ENCODE data around the gene SMTNL2. TPM values are rescaled to one million over a fixed set of nuclear protein-coding genes. Genes with fewer than 3 reads are reported as not detected.

The SMTNL2 gene
- total RNA-seq, 4 donors from 2014 or later: 3.0 to 7.2 (median 4.7) TPM

- Histone ChIP-seq H3K27me3 (no peaks in the 10 kb centered on the region), H3K36me3 (no peaks in the 10 kb centered on the region), H3K4me3 (no peak overlapping the region), H3K9me3 (no peaks in the 10 kb centered on the region), H3K4me1 (peaks cover 14 to 22% (median 18%) of the 10 kb centered on the region in 4 donors), H3K27ac (replicated peaks in 1 of 4) (no peak overlapping the region)
- WGBS: 58% methylated on average over 5 of the region's 17 CpGs
- DNase-seq (ENCODE audit: extremely low spot score): no peak
- TF ChIP-seq EP300 (IDR thresholded peaks at IDR 0.05): no peak
- no peak for TF ChIP-seq POLR2AphosphoS5 (IDR thresholded peaks at IDR 0.05)
- TF ChIP-seq POLR2A (IDR thresholded peaks at IDR 0.05; ENCODE audit: low read depth): no peak
- TF ChIP-seq, protein P1, sequence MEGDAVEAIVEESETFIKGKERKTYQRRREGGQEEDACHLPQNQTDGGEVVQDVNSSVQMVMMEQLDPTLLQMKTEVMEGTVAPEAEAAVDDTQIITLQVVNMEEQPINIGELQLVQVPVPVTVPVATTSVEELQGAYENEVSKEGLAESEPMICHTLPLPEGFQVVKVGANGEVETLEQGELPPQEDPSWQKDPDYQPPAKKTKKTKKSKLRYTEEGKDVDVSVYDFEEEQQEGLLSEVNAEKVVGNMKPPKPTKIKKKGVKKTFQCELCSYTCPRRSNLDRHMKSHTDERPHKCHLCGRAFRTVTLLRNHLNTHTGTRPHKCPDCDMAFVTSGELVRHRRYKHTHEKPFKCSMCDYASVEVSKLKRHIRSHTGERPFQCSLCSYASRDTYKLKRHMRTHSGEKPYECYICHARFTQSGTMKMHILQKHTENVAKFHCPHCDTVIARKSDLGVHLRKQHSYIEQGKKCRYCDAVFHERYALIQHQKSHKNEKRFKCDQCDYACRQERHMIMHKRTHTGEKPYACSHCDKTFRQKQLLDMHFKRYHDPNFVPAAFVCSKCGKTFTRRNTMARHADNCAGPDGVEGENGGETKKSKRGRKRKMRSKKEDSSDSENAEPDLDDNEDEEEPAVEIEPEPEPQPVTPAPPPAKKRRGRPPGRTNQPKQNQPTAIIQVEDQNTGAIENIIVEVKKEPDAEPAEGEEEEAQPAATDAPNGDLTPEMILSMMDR (IDR thresholded peaks at IDR 0.05): no peak
- intact Hi-C loops (cut with DNase I): loop anchor here (10.0 kb wide), 1 partner anchor 134 kb away; no protein-coding TSS in a partner anchor
Observed at GRCh38 chr17:4559139-4559791, 25.1 kb upstream of the SMTNL2 start.

GRCh38 chr17:4559966-4560365 is 24.4 kb upstream of the SMTNL2 start:
- intact Hi-C loops (cut with DNase I): loop anchor here (10.0 kb wide), 1 partner anchor 135 kb away; no protein-coding TSS in a partner anchor

GRCh38 chr17:4560421-4560820 is 23.9 kb upstream of the SMTNL2 start, which contains the start of gene GGT6:
Gene GGT6 (minus strand): TSS chr17:4560577. CDS start chr17:4560521, 56 bp downstream.
- no peaks in the 10 kb centered on the region for H3K36me3 ChIP-seq
- no peak within 1 kb of the TSS for H3K27ac ChIP-seq (replicated peaks in 1 of 4)
- TF ChIP-seq POLR2AphosphoS5 (IDR thresholded peaks at IDR 0.05) (no peak), POLR2A (IDR thresholded peaks at IDR 0.05; ENCODE audit: low read depth) (no peak), EP300 (IDR thresholded peaks at IDR 0.05) (no peak)
- TF ChIP-seq, protein P1 (IDR thresholded peaks at IDR 0.05): no peak
- H3K4me1 ChIP-seq: peaks cover 9 to 17% (median 14%) of the 10 kb centered on the region in 4 donors
- no peak within 1 kb of the TSS for H3K4me3 ChIP-seq
- WGBS: 100% methylated on average over 1 of the region's 12 CpGs
- no peaks in the 10 kb centered on the region for H3K27me3 ChIP-seq
- no peaks in the 10 kb centered on the region for H3K9me3 ChIP-seq
- no peak for DNase-seq (ENCODE audit: extremely low spot score)
- intact Hi-C loops (cut with DNase I): no loop called here

More at GRCh38 chr17:4559966-4560365, 24.4 kb upstream of the SMTNL2 start:
- Histone ChIP-seq H3K27ac (replicated peaks in 1 of 4) (no peak overlapping the region), H3K27me3 (no peaks in the 10 kb centered on the region), H3K4me1 (peaks cover 7 to 15% (median 11%) of the 10 kb centered on the region in 4 donors), H3K36me3 (no peaks in the 10 kb centered on the region), H3K9me3 (no peaks in the 10 kb centered on the region), H3K4me3 (no peak overlapping the region)
- 96% methylated on average over 5 of the region's 5 CpGs for WGBS
- DNase-seq (ENCODE audit: extremely low spot score): no peak
- TF ChIP-seq POLR2AphosphoS5 (IDR thresholded peaks at IDR 0.05) (no peak), EP300 (IDR thresholded peaks at IDR 0.05) (no peak), POLR2A (IDR thresholded peaks at IDR 0.05; ENCODE audit: low read depth) (no peak)
- TF ChIP-seq, protein P1 (IDR thresholded peaks at IDR 0.05): no peak

- H3K4me3 ChIP-seq: no peak overlapping the region
- WGBS: 70% methylated on average over 6 of the region's 11 CpGs
- H3K27ac ChIP-seq (replicated peaks in 1 of 4): no peak overlapping the region
- no peaks in the 10 kb centered on the region for H3K36me3 ChIP-seq
- H3K4me1 ChIP-seq: peaks cover 11 to 18% (median 14%) of the 10 kb centered on the region in 4 donors
- no peak for DNase-seq (ENCODE audit: extremely low spot score)
- no peaks in the 10 kb centered on the region for H3K27me3 ChIP-seq
- intact Hi-C loops (cut with DNase I): no loop called here
- no peaks in the 10 kb centered on the region for H3K9me3 ChIP-seq
- TF ChIP-seq POLR2A (IDR thresholded peaks at IDR 0.05; ENCODE audit: low read depth): no peak
Observed at GRCh38 chr17:4560837-4561256, 23.5 kb upstream of the SMTNL2 start.

DNA sequence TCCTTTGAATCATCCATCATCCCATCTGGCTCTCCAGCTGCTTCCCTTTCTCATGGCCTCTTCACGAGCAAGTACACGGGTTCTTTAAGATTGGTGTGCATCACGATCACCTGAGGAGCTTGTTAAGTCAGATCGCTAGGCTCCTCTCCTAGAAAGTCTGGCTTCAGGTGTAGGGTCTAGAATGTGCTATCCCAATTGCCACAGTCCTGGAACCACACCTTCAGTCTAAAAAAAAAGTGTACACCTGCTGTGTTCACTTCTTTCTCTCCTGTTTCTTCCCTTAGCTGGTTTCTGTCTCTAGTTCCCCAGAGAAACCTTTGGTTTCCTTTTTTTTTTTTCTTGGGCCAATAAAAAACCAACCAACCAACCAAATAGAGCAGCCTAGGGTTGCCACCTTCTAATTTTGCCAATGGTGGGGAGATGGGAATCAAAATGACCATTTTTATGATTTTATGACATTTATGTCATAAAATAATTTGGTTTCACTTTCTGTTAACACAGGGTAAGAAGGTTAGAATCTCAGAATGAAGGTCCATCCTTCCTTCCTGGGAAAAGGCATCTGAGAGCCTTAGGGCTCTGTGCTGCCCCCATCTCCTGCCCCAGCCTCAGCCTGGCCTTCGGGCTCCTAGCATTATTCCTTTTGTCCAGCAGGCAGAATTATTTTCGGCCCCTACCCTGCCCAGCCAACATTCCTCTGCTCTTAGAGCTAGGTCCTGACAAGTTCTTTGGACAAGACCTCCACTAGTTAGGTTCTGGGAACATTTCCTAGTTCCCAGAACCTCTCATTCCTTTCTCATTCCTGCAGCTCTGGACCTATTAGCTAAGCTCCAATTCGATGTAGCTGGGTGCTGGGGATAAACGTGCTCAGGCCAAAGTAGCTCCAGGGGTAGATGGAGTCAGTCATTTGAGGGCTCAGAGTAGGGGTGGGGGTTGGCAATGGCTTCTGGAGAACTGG is 22.0 kb upstream of the SMTNL2 start:
- 72% methylated on average over 8 of the region's 8 CpGs for WGBS
- TF ChIP-seq EP300 (IDR thresholded peaks at IDR 0.05) (no peak), POLR2AphosphoS5 (IDR thresholded peaks at IDR 0.05) (no peak), POLR2A (IDR thresholded peaks at IDR 0.05; ENCODE audit: low read depth) (no peak)
- TF ChIP-seq, protein P1 (IDR thresholded peaks at IDR 0.05): no peak
- Histone ChIP-seq H3K27me3 (no peaks in the 10 kb centered on the region), H3K4me3 (no peak overlapping the region), H3K9me3 (no peaks in the 10 kb centered on the region), H3K27ac (replicated peaks in 1 of 4) (peak overlapping the region in 1 of 4 donors; percentile 12), H3K4me1 (peaks cover 11 to 21% (median 16%) of the 10 kb centered on the region in 4 donors), H3K36me3 (no peaks in the 10 kb centered on the region)
- intact Hi-C loops (cut with DNase I): no loop called here
- no peak for DNase-seq (ENCODE audit: extremely low spot score)
